ENCODE results near the gene LHFPL2.
"Not testable (repeated sequence)": the region's sequence is repeated elsewhere in the genome, so short reads cannot be mapped to it uniquely, and the experiment has no call there.

LHFPL2 gene

DNA sequence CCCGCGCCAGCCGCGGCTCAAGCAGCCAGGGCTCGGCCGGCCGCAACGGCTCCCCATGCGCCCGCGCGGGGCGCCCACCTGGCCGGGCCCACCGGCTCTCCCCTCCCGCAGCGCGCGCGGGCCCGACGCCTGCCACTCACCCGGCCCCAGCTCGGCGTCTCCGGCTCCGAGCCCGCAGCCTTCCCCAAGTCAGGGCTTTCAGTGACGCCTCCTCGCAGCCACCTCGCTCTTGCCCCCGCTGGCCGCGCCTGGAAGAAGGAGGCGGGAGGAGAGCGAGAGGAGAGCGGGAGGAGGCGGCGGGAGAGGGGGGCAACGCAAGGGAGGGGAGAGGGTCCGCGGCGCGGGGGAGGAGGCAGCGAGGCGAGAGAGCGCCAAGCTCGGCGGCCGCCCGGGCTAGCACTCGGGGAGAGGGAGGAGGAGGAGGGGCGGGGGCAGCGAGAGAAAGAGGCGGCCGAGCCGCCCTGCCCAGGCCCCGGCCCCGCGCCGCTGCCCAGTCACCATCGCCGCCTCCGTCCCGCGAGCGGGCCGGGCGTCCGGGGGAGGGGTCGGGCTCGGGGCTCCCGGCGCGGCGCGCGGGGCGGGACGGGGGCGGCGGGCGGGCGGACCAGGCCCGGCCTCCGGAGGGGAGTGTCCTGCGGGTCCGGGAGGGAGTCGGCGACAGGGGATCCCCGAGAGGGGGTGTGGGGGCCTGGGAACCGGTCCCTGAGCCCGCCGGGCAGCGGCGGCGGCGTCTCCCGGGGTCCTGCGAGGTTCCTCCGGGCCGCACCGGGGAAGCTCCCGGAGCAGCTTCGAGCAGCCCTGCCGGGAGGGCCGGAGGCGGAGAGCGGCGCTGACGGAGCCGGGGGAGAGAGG lies at the start of gene LHFPL2:
TSS of gene LHFPL2 (minus strand) at position 414 of the 852 bp plus-strand sequence. CDS start 138,559 bp downstream, outside the sequence.
- Histone ChIP-seq H3K27ac (ENCODE audit: low read depth, low read length) (peak within 1 kb of the TSS; percentile 65), H3K79me2 (ENCODE audit: insufficient read depth, low read length) (peaks cover 48% of the 10 kb centered on the region)

DNA sequence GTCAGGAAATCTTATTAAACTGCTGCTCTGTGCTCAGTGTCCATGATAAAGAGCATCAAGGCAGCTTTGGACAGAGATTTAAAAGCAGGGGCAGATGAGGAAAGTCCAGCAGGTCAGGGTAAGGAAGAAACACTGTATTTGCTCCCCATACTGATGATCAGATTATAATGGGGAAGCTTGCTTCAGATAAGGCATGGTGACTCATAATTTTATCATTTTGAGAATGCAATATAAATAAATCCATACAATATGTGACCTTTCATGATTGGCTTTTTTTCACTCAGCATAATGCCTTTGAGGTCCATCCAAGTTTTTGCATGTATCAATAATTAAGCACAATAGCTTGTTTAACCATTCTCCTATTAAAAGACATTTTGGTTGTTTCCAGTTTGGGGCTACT lies 48.1 kb upstream of the LHFPL2 start:
- Histone ChIP-seq H3K9me2 (replicated peaks; ENCODE audit: insufficient read depth, low read length) (no peaks in the 10 kb centered on the region), H3K27ac (ENCODE audit: low read depth, low read length) (no peak overlapping the region), H3K4me2 (ENCODE audit: low read depth, low read length, poor library complexity, severe bottlenecking) (no peak overlapping the region), H3K27me3 (ENCODE audit: low read length) (no peaks in the 10 kb centered on the region), H2AFZ (ENCODE audit: low read depth, low read length, severe bottlenecking) (no peak overlapping the region), H3K79me2 (ENCODE audit: insufficient read depth, low read length) (peaks cover 54% of the 10 kb centered on the region), H3F3A (ENCODE audit: insufficient read depth) (no peaks in the 10 kb centered on the region), H4K20me1 (ENCODE audit: low read depth, low read length) (no peaks in the 10 kb centered on the region), H3K9me3 (ENCODE audit: insufficient read depth, low read length) (no peaks in the 10 kb centered on the region), H3K36me3 (ENCODE audit: low read length) (0 out of 2 replicates have a peak, but pooled peaks cover 7% of the 10 kb centered on the region), H3K9ac (ENCODE audit: low read length) (no peak overlapping the region), H3K4me3 (ENCODE audit: insufficient read depth, low read length, poor library complexity, severe bottlenecking) (no peak overlapping the region)
- TF ChIP-seq CTCF (IDR thresholded peaks at IDR 0.05; ENCODE audit: insufficient read depth, low read length, poor library complexity, severe bottlenecking) = no peak
- no peak for TF ChIP-seq EZH2phosphoT487 (conservative IDR thresholded peaks at IDR 0.05; ENCODE audit: low read length)

More for the DNA sequence above, at the start of gene LHFPL2:
- no peaks in the 10 kb centered on the region for H3K27me3 ChIP-seq (ENCODE audit: low read length)
- peak within 1 kb of the TSS; percentile 73 for H3K4me3 ChIP-seq (ENCODE audit: insufficient read depth, low read length, poor library complexity, severe bottlenecking)
- H3K9me2 ChIP-seq (replicated peaks; ENCODE audit: insufficient read depth, low read length) = no peaks in the 10 kb centered on the region
- TF ChIP-seq EZH2phosphoT487 (conservative IDR thresholded peaks at IDR 0.05; ENCODE audit: low read length) = no peak
- no peak for TF ChIP-seq CTCF (IDR thresholded peaks at IDR 0.05; ENCODE audit: insufficient read depth, low read length, poor library complexity, severe bottlenecking)
- peaks cover 3% of the 10 kb centered on the region; the same call in 1 of the 2 replicates for H3K36me3 ChIP-seq (ENCODE audit: low read length)
- H3K9ac ChIP-seq (ENCODE audit: low read length) = peak within 1 kb of the TSS; percentile 75
- no peaks in the 10 kb centered on the region for H3K9me3 ChIP-seq (ENCODE audit: insufficient read depth, low read length)
- H2AFZ ChIP-seq (ENCODE audit: low read depth, low read length, severe bottlenecking) = peak within 1 kb of the TSS; percentile 43
- no peaks in the 10 kb centered on the region for H4K20me1 ChIP-seq (ENCODE audit: low read depth, low read length)
- H3K4me2 ChIP-seq (ENCODE audit: low read depth, low read length, poor library complexity, severe bottlenecking) = peak within 1 kb of the TSS; percentile 88
- peaks cover 34% of the 10 kb centered on the region for H3F3A ChIP-seq (ENCODE audit: insufficient read depth)

DNA sequence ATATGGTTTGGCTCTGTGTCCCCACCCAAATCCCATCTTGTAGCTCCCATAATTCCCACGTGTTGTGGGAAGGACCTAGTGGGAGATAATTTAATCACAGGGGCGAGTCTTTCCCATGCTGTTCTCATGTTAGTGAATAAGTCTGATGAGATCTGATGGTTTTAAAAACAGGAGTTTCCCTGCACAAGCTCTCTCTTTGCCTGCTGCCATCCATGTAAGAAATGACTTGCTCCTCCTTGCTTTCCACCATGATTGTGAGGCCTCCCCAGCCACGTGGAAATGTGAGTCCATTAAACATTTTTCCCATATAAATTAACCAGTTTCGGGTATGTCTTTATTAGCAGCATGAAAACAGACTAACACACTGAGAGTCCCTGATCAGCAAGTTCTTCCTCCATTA lies 47.5 kb upstream of the LHFPL2 start:
- H3K4me2 ChIP-seq (ENCODE audit: low read depth, low read length, poor library complexity, severe bottlenecking); H3K9me3 ChIP-seq (ENCODE audit: insufficient read depth, low read length); H3K27ac ChIP-seq (ENCODE audit: low read depth, low read length); H3K27me3 ChIP-seq (ENCODE audit: low read length); H3K9me2 ChIP-seq (replicated peaks; ENCODE audit: insufficient read depth, low read length); H3K36me3 ChIP-seq (ENCODE audit: low read length); H3F3A ChIP-seq (ENCODE audit: insufficient read depth); H2AFZ ChIP-seq (ENCODE audit: low read depth, low read length, severe bottlenecking); H3K9ac ChIP-seq (ENCODE audit: low read length); H3K4me3 ChIP-seq (ENCODE audit: insufficient read depth, low read length, poor library complexity, severe bottlenecking); H4K20me1 ChIP-seq (ENCODE audit: low read depth, low read length): not testable (repeated sequence)
- peaks cover 48% of the 10 kb centered on the region; the same call in 1 of the 2 replicates for H3K79me2 ChIP-seq (ENCODE audit: insufficient read depth, low read length)

- Histone ChIP-seq H3K4me3 (ENCODE audit: insufficient read depth, low read length, poor library complexity, severe bottlenecking) (no peak overlapping the region), H3K27me3 (ENCODE audit: low read length) (no peaks in the 10 kb centered on the region), H3K4me2 (ENCODE audit: low read depth, low read length, poor library complexity, severe bottlenecking) (no peak overlapping the region), H3K27ac (ENCODE audit: low read depth, low read length) (no peak overlapping the region), H3K36me3 (ENCODE audit: low read length) (0 out of 2 replicates have a peak, but pooled peaks cover 7% of the 10 kb centered on the region), H2AFZ (ENCODE audit: low read depth, low read length, severe bottlenecking) (no peak overlapping the region), H3K79me2 (ENCODE audit: insufficient read depth, low read length) (peaks cover 41% of the 10 kb centered on the region), H3K9me3 (ENCODE audit: insufficient read depth, low read length) (no peaks in the 10 kb centered on the region), H4K20me1 (ENCODE audit: low read depth, low read length) (no peaks in the 10 kb centered on the region), H3K9me2 (replicated peaks; ENCODE audit: insufficient read depth, low read length) (no peaks in the 10 kb centered on the region), H3K9ac (ENCODE audit: low read length) (no peak overlapping the region), H3F3A (ENCODE audit: insufficient read depth) (peaks cover 6% of the 10 kb centered on the region; the same call in 1 of the 2 replicates)
- TF ChIP-seq CTCF (IDR thresholded peaks at IDR 0.05; ENCODE audit: insufficient read depth, low read length, poor library complexity, severe bottlenecking) = no peak
- no peak for TF ChIP-seq EZH2phosphoT487 (conservative IDR thresholded peaks at IDR 0.05; ENCODE audit: low read length)
Observed at GRCh38 chr5:78693339-78693738, 44.8 kb upstream of the LHFPL2 start.
